NCI-H510A (cell line): Measurements from ENCODE around the gene SCLY.

Experiments
- DNase-seq: peaks from one replicate; lab custom pipeline; 2025; lab: John Stamatoyannopoulos, UW

The SCLY gene

DNA sequence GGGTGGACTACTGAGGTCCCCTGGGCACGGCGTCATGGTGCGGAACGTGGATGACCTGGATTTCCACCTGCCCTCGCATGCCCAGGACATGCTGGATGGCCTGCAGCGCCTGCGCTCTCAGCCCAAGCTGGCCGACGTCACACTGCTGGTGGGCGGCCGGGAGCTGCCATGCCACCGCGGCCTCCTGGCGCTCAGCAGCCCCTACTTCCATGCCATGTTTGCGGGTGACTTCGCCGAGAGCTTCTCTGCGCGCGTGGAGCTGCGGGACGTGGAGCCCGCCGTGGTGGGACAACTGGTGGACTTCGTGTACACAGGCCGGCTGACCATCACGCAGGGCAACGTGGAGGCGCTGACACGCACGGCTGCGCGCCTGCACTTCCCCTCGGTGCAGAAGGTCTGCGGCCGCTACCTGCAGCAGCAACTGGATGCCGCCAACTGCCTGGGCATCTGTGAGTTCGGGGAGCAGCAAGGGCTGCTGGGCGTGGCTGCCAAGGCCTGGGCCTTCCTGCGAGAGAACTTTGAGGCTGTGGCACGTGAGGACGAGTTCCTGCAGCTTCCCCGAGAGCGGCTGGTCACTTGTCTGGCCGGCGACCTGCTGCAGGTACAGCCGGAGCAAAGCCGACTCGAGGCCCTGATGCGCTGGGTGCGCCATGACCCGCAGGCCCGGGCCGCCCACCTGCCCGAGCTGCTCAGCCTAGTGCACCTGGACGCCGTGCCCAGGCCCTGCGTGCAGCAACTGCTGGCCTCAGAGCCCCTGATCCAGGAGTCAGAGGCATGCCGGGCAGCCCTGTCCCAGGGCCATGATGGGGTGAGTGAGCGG, 80.1 kb downstream of the SCLY start:
- DNase-seq: no peak

DNA sequence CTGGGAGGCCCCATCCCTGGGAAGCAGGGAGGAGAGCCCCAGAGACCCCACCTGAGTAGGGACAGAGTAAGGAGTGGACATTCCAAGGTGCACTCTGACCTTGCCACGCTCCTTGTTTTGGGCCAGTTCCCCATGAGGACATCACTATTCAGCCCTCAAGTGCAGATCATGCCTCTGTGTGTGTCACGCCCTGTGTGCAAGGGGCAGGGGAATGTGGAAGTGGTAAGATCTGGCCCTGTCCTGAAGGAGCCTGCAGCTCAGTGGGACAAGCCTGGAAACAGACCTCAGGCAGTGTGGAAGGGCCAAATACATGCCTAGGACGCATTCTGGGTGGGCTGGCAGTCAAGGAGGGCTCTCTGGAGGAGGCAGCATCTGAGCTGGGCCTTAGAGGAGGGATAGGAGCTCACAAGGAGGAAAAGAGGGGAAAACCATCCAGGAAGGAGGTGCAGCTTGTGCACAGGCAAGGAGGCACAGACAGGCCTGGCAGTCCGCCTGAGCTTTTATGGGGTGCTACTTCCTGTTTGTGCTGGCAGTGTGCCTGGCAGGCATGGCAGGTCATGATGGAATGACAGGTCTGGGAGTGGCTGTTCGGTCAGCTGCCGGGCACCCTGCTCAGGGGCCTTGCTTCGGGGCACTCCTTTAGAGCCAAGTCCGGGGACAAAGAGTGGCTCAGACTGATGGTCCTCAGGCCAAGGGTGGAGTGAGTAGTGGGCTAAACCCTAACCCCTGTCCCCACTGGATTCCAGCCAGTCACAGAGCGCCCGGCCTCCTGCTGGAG, 80.9 kb downstream of the SCLY start:
- peak; percentile 30 for DNase-seq

DNA sequence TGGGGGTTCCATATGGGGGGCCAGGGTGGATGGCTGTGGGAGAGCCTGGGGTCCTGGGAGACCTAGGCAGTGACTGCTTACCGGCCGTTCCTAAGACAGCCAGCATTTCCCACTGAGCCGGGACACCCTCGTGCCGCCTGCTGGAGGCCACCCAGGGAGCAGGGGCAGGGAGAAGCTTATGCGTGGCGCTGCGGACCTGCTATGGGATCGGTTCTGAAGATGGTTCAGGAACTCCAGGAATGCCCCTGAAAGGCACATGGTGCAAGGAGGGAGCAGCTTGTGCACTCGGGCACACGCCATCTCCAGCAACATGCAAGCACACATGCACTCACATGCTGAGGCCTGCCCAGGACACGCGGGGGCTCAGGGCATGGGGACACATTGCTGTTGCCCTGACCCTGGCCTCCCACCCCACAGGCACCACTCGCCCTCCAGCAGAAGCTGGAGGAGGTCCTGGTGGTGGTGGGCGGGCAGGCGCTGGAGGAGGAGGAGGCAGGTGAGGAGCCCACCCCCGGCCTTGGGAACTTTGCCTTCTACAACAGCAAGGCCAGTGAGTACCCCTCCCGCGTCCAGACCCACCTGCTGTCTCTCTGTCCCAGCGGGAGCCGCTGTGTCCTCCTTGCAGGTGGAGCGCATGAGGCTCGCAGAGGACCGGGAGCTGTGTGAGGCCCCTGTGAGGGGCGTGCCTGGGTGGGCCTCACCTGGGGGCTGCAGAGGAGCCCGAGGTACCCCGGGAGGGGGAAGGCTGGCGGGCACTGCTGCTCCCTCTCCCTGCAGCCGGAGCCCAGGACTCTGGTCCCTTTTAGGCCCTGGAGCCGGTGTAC, 81.8 kb downstream of the SCLY start:
- no peak for DNase-seq

DNA sequence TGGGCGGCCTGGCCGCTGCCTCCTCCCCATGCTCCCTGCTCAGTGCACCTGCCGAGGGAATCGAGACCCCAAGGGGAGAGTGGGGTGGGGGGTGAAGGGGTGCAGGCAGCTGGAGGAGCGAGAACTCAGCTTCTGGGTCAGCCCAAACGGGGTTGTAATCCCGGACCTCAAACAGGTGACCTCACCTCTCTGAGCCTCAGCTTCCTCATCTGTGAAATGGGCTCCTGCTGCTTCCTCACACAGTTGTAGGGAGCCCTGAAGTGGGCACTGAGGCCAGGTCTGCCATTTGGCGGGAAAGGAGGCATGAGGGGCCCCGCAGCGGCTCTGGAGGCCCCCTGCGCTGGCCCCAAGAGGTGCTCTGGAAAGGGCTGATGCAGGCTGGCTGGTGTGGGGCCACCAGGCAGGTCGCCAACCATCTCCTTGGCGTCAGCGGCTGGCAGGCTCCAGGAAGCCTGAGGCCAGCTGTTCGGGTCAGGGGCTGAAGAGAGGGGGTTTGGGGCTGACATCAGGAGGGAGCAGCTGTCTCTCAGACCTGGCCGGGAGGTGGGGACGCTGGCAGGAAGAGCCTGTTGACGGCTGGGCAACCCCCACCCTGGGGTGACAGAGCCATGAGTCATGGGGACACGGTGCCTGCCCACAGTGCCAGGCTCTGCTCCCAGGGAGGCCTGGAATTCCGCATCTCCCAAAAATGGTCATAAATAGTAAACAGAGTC, 82.6 kb downstream of the SCLY start:
- no peak for DNase-seq

DNA sequence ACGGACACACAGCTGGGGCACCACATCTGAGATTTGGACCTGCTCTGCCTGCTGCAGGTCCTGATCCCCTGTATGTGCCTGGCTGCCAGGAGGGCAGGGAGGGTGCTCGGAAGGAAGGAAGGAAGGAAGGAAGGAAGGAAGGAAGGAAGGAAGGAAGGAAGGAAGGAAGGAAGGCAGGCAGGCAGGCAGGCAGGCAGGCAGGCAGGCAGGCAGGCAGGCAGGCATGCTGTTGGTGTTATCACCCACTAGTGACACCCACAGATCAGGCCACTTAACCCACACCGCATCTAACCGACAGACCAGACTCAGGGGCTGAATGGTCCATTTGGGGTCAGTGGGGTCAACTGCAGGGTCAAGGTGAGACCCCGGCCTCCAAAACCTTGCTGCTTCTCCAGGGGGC, 83.5 kb downstream of the SCLY start:
- no peak for DNase-seq

DNA sequence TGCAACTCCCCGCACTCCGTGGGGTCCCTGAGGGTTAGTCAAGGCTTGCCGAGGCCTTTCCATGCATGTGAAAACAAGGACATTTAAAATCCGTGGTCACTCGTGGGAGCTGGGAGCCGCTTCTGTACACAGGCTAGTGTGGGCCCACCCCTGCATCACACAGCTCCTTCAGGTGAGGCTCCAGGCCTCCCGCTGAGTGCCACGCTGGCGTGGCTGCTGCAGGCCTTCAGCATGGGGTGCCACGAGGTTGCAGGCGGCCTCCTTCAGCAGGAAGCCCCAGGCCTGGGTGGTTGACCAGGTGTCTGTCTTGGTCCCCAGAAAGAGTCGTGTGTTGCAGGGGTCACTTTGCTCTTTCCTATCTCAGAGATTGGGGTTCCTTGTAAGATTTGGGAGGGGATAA, 84.2 kb downstream of the SCLY start:
- DNase-seq: no peak

DNA sequence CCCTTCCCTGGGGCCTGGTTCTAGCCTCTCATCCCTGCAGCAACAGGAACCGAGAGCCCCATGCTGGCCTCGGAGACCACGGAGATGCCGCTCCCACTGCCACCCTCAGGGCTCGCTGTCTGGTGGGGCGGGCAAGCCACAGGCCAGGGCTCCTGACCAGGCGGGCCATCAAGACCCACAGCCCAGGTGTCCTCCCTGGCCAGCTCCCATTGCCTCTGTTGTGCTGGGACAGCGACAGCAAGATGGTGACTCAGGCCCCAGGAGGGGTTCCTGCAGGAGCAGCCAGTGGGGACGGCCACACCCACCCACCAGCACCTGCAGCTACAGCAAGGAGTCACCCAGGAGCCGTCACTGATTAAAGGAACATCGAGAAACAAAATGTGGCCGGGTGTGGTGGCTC, 85.0 kb downstream of the SCLY start:
- DNase-seq: no peak

DNA sequence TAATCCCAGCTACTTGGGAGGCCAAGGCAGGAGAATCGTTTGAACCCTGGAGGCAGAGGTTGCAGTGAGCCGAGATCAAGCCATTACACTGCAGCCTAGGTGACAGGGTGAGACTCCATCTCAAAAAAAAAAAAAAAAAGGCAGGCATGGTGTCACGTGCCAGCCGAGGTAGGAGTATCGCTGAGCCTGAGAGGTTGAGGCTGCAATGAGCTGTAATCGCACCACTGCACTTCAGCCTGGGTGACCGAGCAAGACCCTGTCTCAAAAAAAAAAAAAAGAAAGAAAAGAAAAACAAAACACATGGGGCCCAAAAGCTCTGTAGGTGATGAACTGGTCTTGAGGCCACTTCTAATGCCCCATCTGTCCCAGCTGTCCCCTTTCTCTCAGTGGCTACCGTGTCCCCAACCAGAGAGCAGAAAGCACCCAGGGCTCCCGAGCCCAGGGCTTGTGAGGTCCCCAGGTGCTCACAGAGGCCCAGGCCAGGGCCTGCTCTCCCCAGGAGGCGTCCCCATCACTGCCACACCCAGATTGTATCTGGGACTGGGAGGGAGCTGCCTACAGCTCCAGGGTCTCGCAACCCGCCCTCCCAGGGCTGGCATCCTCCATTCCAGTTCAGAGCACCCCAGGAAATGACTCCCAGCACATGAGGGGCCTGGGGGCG, 86.2 kb downstream of the SCLY start:
- no peak for DNase-seq

DNA sequence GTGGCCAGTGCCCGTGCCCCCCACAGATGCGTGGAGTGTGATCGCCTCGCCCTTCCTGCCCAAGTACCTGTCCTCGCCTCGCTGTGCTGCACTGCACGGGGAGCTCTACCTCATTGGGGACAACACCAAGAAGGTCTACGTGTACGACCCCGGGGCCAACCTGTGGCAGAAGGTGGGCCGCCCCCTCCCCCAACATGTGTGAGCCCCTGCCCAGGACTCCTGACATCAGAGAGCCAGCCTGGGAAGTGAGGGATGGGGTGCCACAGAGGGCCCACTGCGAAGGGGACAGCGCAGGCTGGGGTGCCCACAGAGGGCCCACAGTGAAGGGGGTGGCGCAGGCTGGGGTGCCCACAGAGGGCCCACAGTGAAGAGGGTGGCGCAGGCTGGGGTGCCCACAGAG, 88.2 kb downstream of the SCLY start:
- no peak for DNase-seq
